Measurements from ENCODE around the gene GCM1.

GCM1 gene

GRCh38 chr6:53168516-53169267 lies 20.1 kb upstream of the GCM1 start:
- no peaks in the 10 kb centered on the region for H3K27me3 ChIP-seq (ENCODE audit: insufficient read depth, low read length, poor library complexity, severe bottlenecking)
- no peak overlapping the region for H2AFZ ChIP-seq (ENCODE audit: low read length)

GRCh38 chr6:53165293-53165692 lies 16.7 kb upstream of the GCM1 start:
- no peak for TF ChIP-seq EZH2phosphoT487 (IDR thresholded peaks at IDR 0.05; ENCODE audit: borderline replicate concordance)
- TF ChIP-seq CTCF (conservative IDR thresholded peaks at IDR 0.05; ENCODE audit: low read length) = no peak
- H3K36me3 ChIP-seq (ENCODE audit: insufficient read depth, low read length) = no peaks in the 10 kb centered on the region
- H3K4me3 ChIP-seq (ENCODE audit: low read length, poor library complexity, severe bottlenecking) = no peak overlapping the region
- no peaks in the 10 kb centered on the region for H4K20me1 ChIP-seq (ENCODE audit: insufficient read depth, low read length, poor library complexity, severe bottlenecking)
- no peak overlapping the region for H3K4me2 ChIP-seq (ENCODE audit: low read depth, low read length, poor library complexity, severe bottlenecking)
- no peak overlapping the region for H2AFZ ChIP-seq (ENCODE audit: low read length)
- H3K27me3 ChIP-seq (ENCODE audit: insufficient read depth, low read length, poor library complexity, severe bottlenecking) = no peaks in the 10 kb centered on the region
- no peaks in the 10 kb centered on the region for H3K9me3 ChIP-seq (ENCODE audit: insufficient read depth, low read depth, low read length)
- H3K79me2 ChIP-seq (ENCODE audit: insufficient read depth, low read length) = no peaks in the 10 kb centered on the region
- no peaks in the 10 kb centered on the region; the same call in 1 of the 2 replicates for H3F3A ChIP-seq (ENCODE audit: low read depth)
- H3K9me2 ChIP-seq (replicated peaks; ENCODE audit: low read depth, low read length) = no peaks in the 10 kb centered on the region
- H3K9ac ChIP-seq (ENCODE audit: low read depth, low read length, poor library complexity, severe bottlenecking) = no peak overlapping the region
- H3K4me1 ChIP-seq (ENCODE audit: insufficient read depth, low read length, poor library complexity, severe bottlenecking) = peaks cover 8% of the 10 kb centered on the region

More at GRCh38 chr6:53168516-53169267, 20.1 kb upstream of the GCM1 start:
- H3K36me3 ChIP-seq (ENCODE audit: insufficient read depth, low read length) = no peaks in the 10 kb centered on the region
- no peak overlapping the region for H3K4me2 ChIP-seq (ENCODE audit: low read depth, low read length, poor library complexity, severe bottlenecking)
- H3K79me2 ChIP-seq (ENCODE audit: insufficient read depth, low read length) = no peaks in the 10 kb centered on the region
- no peak overlapping the region for H3K4me3 ChIP-seq (ENCODE audit: low read length, poor library complexity, severe bottlenecking)
- TF ChIP-seq CTCF (conservative IDR thresholded peaks at IDR 0.05; ENCODE audit: low read length) (no peak), EZH2phosphoT487 (IDR thresholded peaks at IDR 0.05; ENCODE audit: borderline replicate concordance) (no peak)
- no peak overlapping the region for H3K9ac ChIP-seq (ENCODE audit: low read depth, low read length, poor library complexity, severe bottlenecking)
- no peaks in the 10 kb centered on the region for H3K4me1 ChIP-seq (ENCODE audit: insufficient read depth, low read length, poor library complexity, severe bottlenecking)
- H3K9me3 ChIP-seq (ENCODE audit: insufficient read depth, low read depth, low read length) = no peaks in the 10 kb centered on the region
- H4K20me1 ChIP-seq (ENCODE audit: insufficient read depth, low read length, poor library complexity, severe bottlenecking) = no peaks in the 10 kb centered on the region
- H3K9me2 ChIP-seq (replicated peaks; ENCODE audit: low read depth, low read length) = no peaks in the 10 kb centered on the region
- no peaks in the 10 kb centered on the region for H3F3A ChIP-seq (ENCODE audit: low read depth)

GRCh38 chr6:53162606-53163005 lies 14.0 kb upstream of the GCM1 start:
- Histone ChIP-seq H3K4me2 (ENCODE audit: low read depth, low read length, poor library complexity, severe bottlenecking) (peak overlapping the region; percentile 54), H2AFZ (ENCODE audit: low read length) (peak overlapping the region; percentile 78), H3K27me3 (ENCODE audit: insufficient read depth, low read length, poor library complexity, severe bottlenecking) (no peaks in the 10 kb centered on the region), H3K9me2 (replicated peaks; ENCODE audit: low read depth, low read length) (no peaks in the 10 kb centered on the region), H4K20me1 (ENCODE audit: insufficient read depth, low read length, poor library complexity, severe bottlenecking) (no peaks in the 10 kb centered on the region), H3K4me1 (ENCODE audit: insufficient read depth, low read length, poor library complexity, severe bottlenecking) (peaks cover 8% of the 10 kb centered on the region), H3K36me3 (ENCODE audit: insufficient read depth, low read length) (no peaks in the 10 kb centered on the region), H3K9ac (ENCODE audit: low read depth, low read length, poor library complexity, severe bottlenecking) (peak overlapping the region; percentile 25), H3F3A (ENCODE audit: low read depth) (no peaks in the 10 kb centered on the region; the same call in 1 of the 2 replicates), H3K79me2 (ENCODE audit: insufficient read depth, low read length) (no peaks in the 10 kb centered on the region), H3K9me3 (ENCODE audit: insufficient read depth, low read depth, low read length) (no peaks in the 10 kb centered on the region), H3K4me3 (ENCODE audit: low read length, poor library complexity, severe bottlenecking) (peak overlapping the region; percentile 10)
- no peak for TF ChIP-seq CTCF (conservative IDR thresholded peaks at IDR 0.05; ENCODE audit: low read length)
- no peak for TF ChIP-seq EZH2phosphoT487 (IDR thresholded peaks at IDR 0.05; ENCODE audit: borderline replicate concordance)

Data from Loucy (cell line).